GM18505 (cell line): ENCODE results near the gene CT47A7.
"Not testable (repeated sequence)": the region's sequence is repeated elsewhere in the genome, so short reads cannot be mapped to it uniquely, and the experiment has no call there.

Experiments used
- ATAC-seq: cut with Tn5 transposase; IDR thresholded peaks from one replicate; pipeline ENCODE4 v1.9.1; 2021; ENCODE audit not compliant: unreplicated experiment
- POLR2A ChIP-seq: IDR thresholded peaks from 4 replicates; pipeline ENCODE4 v1.6.1; 2011; ENCODE audit warnings: borderline replicate concordance; ENCODE audit not compliant: insufficient read depth, insufficient read length; ENCODE audit errors: extremely low read depth

Gene CT47A7

DNA sequence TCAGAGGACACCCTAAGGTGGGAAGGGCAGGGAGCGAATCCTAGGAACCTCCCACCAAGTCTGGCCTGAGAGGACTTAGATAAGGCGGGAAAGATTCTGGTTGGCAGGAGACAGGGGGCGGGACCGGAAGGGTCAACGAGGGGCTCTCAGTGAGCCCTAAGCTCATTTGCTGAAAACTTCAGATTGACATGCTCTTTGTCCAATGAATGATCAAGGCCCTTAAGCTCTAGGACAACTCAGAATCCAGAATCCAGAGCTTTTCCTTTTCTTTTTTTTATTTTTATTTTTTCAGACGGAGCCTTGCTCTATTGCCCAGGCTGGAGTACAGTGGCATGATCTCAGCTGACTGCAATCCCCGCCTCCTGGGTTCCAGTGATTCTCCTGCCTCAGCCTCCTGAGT is at the start of gene CT47A7:
Gene CT47A7 (minus strand): TSS at position 101 of the 400 bp plus-strand sequence. CDS start 255 bp downstream, outside the sequence.
- ATAC-seq: not testable (repeated sequence)

DNA sequence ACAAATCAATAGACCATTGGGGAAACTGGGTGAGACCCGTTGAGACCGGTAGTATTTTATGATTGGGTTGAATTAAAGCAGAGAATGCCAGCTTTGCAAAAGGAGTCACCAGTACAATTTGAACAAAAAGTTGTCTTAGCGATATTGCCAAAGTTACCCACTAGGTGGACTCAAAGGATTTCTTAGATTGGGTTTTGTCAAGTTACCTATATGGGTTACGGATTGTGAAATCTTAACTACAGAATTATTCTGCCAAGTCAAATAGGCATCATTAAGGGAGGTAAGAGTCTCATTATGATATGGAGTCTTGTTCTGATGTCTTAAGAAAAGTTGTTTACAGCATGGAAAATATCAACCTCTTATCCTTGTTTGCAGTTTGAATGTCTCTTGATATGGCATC is 44.2 kb upstream of the CT47A7 start:
- no peak for ATAC-seq
- TF ChIP-seq POLR2A: no peak

DNA sequence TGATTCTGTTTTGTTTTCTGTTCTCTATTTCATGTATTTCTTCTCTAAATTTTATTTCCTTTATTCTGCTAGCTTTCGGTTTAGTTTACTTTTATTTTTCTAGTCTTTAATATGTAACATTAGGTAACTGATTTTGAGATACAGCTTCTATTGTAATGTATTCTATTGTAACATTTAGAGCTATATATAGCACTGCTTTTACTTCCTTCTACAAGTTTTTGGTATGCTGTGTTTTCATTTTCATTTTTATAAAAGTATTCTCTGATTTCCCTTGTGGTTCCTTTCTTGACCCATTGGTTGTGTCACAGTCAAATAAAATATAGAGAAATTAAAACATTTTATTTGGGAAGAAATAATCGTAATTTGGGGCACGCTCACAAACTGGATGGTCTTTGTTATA is 43.0 kb upstream of the CT47A7 start:
- peak; percentile 61 for ATAC-seq
- no peak for TF ChIP-seq POLR2A

DNA sequence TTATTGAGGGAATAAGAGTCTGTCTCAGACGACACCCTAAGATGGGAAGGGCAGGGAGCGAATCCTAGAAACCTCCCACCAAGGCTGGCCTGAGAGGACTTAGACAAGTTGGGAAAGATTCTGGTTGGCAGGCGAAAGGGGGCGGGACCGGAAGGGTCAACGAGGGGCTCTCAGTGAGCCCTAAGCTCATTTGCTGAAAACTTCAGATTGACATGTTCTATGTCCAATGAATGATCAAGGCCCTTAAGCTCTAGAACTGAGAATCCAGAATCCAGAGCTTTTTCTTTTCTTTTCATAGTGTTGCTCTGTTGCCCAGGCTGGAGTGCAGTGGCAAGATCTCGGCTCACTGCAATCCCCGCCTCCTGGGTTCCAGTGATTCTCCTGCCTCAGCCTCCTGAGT is 29.3 kb upstream of the CT47A7 start, which contains the start of gene CT47A1:
Gene CT47A1 (minus strand): TSS at position 101 of the 400 bp plus-strand sequence. CDS start 231 bp downstream, outside the sequence.
- ATAC-seq: not testable (repeated sequence)
